HG03025 (cell line): ENCODE data around the gene TPX2.
A peak's percentile ranks its signal among the peaks of the same experiment; 100 is the strongest.
"Not testable (repeated sequence)": the region's sequence is repeated elsewhere in the genome, so short reads cannot be mapped to it uniquely, and the experiment has no call there.

Source experiments
- ATAC-seq: cut with Tn5 transposase; IDR thresholded peaks from one replicate; pipeline ENCODE4 v1.9.1; 2021; ENCODE audit warnings: mild to moderate bottlenecking, moderate library complexity; ENCODE audit not compliant: unreplicated experiment, low FRiP score

The TPX2 gene

DNA sequence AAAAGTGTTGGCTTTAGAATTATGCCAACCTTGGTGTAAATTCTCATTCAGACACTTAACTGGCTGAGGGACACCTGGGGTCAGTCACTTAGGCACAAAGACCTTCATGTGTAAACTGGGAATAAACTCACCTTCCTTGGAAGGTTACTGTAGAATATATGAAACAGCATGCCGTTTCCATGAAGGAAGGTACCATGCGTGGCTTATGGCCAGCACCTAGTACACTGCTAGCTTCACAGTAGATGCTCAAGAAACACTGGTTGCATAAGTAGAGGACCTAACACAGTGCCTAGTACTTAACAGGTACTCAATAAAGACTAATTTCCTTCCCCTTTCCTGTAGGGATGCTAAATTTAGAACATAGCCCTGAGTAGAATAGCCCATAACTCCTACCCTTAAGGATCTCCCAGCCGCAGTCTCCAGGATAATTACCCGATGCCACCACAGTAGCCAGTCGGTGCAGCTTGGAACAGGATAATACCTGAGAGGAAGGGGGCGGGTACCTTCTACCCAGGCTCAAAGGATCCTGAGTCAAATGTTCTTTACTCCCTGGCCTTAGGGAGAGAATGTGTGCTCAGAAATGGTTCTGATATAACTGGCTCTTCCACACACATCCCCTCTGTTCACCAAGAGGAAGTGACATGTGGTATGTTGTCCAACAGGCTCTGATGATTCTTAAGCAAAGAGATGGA is 20.0 kb upstream of the TPX2 start:
- no peak for ATAC-seq

DNA sequence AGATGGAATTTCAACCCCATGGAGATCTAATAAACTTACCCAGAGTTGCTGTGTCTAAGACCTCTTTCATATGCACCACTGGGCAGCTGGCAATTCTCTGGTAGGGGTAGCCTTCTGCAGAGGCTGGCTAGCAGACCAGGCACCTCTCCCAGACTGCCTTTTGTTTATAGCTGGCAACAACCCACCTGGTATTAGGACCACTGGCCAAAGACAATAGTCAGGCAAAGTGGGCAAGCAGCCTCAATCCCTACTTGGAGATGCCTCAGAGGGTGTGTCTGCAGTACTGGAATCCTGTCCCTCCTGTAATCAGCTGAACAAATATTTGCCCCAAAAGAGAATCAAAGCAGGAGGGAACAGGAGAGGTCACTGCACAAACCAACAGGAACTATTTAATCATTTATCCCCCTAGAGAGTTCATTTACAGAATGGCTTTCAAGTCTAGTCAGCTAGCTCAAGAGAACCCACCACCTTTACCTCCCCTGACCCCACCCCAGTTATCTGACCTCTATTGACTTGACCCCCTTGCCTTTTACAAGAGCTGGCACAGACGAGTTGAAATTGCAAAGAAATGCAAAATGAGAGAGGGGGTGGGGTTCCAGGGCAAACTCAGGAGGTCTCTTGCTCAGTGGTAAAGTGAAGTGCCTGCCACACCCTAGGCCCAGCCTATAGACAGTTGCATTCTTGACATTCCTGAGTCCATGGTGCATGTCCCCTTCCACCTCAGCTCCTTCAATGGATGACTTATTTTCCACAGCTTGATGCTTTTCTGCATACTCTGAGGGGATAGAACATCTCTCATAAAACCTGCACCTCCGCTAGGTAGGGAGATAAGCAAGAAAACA is 19.2 kb upstream of the TPX2 start:
- no peak for ATAC-seq

DNA sequence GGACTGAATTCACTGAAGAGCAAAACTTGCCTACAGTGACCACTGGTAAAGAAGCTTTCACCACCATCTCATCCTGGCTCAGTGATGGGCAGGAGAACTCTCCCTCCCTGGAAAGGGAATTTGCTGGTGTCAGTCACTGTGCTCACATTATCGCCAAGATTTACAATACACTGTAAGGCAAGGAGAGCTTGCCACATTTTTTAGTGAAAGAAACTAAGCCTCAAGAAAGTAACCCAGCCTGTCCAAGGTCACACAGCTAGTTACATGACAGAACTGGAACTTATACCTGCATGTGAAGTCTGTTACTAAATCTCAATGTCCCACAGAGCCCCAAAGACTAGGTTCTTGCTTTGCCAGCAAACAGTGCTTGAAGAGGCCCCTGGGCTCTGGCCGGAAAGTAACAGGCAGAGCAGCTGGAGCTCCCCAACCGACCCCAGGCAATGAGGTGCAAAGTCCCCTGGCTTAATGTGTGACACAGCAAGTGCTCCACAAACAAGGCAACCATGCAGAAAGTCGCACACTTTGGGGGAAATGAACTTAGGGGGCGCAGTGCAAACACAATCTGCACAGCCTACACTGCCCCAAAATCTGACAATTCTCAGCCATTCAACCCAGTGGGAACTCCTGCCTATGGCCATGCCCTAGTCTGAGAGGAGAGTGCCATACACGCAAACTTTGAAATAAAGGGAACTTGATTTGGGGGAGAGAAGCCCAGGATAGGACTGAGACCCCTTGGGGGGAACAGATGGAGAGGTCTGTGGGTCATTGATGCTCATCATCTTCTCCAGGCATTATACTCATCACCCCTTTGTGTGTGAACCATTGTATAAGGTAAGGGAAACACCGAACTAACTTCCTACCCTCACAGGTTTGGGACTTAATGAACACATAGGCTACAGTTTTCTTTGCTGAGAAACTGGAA is 18.3 kb upstream of the TPX2 start:
- no peak for ATAC-seq

DNA sequence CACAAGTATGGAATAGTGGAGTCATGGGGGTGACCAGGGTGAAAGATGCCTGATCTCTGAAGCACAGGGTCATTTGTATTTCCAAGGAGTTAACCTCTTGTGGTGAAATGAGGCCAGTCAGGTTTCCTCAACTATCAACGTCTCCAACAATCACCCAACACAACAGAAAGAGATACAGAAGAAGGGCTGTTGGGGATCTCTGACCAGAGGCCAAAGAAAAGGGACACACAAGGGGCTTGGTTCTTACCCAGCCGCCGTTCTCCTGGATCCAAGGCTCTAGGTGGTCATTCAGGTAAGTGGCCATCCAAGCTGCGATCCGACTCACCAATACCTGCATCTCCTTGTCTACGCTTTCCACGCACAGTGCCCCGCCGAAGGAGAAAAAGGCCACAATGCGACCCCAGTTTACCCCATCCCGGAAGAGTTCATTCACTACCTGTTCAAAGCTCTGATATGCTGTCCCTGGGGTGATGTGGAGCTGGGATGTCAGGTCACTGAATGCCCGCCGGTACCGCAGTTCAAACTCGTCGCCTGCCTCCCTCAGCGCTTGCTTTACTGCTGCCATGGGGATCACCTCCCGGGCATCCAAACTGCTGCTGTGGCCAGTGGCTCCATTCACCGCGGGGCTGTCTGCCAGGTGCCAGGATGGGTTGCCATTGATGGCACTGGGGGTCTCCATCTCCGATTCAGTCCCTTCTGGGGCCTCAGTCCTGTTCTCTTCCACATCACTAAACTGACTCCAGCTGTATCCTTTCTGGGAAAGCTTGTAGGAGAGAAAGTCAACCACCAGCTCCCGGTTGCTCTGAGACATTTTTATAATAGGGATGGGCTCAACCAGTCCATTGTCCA is 17.5 kb upstream of the TPX2 start:
- no peak for ATAC-seq

DNA sequence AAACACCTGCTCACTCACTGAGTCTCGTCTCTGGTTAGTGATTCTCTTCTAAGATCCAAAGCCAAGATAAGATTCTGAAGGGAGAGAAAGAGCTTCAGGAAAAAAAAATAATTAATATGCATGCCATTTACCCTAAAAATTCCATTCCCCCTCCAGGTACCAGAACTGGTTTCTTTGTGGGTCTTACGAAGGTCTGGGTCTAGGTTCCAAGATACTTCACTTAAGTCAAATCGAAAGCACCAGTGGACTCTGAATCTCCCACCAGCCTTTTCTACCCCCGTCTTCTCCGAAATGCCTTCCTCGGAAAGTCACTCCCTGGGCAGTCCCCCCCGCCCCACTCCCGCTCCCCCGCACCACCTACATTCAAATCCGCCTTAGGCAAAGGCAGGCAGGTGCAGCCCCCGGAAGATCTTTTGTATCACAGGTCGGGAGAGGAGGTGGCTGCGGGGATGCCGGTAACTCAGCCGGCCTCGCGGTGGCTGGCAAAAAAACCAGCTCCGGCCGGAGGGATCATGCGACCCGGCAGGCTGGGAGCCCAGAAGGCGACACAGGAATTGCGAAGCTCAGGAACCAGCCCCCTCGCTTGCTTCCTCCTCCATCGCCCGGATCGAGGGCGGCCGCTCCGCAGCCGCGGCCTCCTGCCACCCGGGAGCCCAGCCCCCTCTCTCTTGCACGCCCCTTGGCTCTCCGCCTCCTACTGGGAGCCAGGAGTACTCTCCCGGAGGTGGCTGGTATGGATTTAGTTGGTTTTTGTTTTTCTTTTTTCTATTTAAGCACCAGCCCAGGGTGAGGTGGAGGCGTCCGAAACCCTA is 16.6 kb upstream of the TPX2 start, which contains the start of gene BCL2L1:
BCL2L1 (minus strand) TSS at position 612 of the 812 bp plus-strand sequence. CDS start 650 bp downstream, outside the sequence.
- ATAC-seq = peak; percentile 14

DNA sequence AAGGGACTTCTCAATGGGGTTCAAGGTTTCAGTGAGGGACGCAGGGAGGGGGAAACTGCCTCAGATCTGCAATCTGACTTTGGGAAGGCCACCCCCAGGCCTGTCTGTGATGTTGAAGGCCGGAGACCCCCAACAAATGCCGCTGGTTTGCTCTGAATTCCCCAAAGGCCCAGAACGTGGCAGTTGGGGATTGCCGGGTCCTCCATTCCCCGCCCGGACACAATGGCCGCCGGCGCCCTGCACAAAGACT is 16.1 kb upstream of the TPX2 start:
- no peak for ATAC-seq

DNA sequence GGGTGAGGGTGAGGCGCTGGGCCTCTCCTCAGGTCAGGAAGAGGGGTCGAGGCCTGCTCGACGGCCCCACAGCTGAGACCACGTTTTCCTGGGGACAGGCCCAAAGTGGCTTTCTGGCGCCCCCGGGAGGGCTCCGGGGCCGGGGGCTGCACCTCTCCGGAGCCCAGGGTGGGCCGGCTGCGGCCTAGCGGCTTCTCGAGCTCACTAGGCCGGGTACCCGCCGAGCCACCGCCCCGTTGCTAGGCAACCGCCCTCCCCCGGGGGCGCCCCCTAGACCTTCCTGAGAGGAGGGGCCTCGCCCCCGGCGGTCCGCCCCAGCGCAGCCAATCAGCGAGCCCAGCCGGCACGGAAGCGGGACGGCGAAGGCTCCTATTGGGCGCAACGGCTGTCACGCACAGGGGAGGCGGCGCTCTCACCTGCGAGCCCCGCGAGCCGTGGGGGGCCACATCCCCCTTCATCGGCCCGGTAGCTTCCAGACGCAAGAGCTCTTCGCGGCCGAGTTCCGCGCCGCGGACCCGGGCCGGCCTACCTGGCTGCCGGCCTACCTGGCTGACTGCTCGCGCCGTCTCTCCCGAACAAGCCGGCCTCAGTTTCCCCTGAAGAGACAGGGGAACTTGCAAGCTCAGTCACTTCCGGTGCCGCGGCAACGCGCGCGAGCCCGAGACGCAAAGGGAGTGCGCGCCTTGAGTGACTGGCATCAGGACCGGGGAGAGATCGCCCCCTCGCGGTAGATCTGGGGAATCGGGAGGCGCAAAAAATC is 15.6 kb upstream of the TPX2 start:
- ATAC-seq = peak; percentile 86

DNA sequence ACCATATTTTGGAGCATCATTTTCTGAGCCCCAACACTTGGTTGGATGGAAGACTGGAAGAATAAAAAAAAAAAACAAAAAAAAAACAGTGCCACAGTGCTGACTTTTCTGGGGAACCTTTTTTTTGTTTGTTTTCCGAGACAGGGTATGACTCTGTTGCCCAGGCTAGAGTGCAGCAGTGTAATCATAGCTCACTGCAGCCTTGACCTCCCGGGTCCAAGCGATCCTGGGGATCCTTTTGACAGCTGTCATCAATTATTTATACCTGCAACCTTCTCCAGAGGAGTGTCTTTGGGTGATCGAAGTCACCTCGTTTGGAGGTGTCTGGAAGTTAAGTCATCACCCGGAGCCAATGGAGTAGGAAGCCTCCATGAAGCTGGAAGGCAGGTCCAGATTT is 7.8 kb upstream of the TPX2 start:
- ATAC-seq = no peak

DNA sequence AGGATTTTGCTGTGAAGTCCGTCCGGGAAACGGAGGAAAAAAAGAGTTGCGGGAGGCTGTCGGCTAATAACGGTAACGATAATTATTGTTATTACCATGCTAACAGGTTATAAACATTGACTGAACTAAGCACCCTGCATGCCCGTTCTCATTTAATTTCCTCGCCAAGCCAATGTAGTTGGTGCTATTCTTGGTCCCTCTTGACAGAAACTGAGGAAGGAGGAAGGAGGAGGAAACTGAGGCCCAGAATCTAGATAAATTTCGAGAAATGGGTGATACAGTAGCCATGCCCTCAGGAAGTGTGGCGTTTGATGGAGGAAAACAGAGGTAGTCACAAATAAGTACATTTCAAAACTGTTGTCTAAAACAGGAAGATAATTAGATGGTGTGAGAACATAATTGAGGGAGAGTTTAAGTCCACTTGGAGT is 474 bp downstream of the TPX2 start:
- peak; percentile 21 for ATAC-seq

DNA sequence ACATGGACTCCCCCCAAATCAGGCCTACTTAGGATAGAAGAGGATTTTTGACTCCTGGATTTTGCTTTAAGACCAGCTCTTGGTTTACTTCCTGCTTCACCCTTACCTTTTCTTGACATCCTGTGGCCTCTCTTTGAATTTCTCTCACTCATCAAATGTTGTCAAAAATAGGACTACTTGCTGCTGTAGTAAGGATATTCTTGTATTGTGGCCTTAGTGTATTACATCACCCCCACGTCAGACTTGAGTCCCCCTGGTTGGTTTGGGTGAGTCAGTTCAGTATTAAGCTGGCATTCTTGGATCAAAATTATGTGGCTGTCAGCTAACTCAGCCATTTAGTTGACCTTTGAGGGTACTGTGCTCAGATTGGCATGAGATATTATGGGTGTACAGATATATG is 1.1 kb downstream of the TPX2 start:
- no peak for ATAC-seq

DNA sequence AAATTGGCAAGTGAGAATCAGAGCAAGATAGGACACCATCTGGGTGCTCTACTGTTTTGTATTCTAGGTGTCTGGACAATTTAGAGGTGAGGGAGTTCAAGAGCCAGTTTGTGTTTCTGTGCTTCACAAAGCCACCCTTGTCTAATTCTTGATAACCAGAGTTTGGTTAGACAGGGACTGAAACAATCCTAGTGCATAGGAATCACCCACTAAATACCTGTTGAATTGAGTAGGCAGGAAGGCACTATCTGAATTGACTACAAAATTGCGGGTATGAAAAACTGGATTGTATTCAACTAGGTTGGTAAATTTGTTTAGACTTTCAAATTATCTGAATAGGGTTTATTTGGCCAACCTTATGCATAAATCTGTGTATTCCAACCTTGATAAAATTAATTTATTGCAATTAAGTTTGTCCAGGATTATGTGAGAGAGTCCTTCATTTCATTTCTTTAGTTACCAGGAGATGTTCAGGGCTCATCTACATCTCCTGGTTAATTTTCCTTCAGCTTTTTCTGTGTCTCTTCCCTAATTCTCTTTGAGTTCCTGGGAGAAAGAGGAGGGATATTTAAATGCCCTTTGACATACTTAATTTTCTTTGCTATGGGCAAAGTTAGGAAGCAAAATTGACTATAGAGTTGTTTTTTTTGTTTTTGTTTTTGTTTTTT is 1.7 kb downstream of the TPX2 start:
- no peak for ATAC-seq

DNA sequence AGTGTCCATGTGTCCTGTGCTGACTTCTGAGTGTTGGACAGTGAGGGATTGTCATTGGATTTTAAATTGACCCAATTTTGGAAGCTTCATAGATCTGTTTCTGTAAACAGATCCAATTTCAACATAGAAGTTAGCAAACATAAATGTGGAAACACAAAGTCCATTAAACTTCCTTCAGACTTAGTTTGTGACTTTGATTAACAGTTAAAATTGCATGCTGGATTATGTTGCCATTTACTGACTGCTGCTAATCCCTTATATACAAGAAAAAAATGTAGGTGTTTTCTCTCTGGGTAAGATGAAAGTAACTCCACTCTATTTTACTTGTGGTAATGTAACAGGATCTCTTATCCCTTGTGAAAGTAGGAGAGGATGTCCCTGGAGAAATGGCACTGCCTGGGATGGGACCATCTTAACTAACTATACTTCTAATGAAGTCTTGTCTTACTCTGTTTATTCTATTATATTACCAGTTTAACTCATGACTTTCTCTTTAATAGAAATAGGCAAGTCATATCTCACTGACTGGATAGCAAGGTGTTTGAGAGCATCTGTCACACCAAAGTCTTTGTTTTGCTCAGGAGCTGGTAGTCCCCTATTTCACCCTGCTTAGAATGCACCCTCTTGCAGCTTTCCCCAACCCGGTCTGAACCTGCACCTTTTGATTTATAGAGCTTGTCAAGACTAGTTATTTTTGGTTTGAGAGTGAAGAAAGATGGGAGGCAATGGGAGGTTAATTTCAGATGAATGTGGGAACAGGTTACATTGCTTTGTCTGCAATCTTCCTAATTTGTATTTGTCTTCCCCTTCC is 7.2 kb downstream of the TPX2 start:
- no peak for ATAC-seq

DNA sequence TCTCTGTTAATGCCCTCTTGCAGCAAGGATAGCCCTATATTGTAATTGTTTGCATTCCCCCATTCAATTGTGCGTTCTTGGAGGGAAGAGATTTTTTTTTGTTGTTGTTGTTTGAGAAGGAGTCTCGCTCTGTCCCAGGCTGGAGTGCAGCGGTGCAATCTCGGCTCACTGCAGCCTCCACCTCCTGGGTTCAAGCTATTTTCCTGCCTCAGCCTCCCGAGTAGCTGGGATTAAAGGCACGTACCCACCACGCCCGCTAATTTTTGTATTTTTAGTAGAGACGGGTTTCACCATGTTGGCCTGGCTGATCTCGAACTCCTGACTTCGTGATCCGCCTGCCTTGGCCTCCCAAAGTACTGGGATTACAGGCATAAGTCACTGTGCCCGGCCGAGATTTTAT is 7.9 kb downstream of the TPX2 start:
- not testable (repeated sequence) for ATAC-seq

DNA sequence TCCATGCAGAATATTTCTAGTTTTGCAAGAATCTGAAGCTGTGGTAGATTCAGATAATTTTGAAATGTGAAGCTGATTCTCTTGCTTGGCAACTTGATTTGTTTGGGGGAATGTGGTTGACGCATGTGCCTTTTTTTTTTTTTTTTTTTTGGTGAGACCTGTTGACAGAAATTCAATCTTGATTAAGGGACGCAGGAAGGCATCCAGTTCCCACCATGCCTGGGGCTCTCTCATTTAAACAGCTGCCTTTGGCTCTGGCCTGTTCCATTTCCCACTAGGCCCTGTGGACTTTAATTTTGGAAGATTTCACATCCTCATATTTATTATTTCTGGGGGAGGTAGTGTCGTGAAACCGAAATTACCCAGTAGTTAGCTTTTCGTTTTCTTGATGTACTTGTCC is 8.6 kb downstream of the TPX2 start:
- ATAC-seq = no peak

DNA sequence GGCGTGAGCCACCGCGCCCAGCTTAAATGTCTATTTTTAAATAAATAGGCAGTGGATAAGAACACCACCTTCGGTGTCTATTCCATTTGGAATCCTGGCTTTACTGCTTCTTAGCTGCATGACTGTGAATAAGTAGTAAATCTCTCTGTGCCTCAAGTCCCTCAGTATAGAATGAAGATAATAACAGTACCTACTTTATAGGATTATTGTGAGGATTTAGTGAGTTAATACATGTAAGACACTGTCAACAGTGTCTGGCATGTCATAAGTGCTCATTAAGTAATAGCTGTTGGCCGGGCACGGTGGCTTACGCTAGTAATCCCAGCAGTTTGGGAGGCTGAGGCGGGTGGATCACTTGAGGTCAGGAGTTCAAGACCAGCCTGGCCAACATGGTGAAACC is 10.1 kb downstream of the TPX2 start:
- no peak for ATAC-seq

DNA sequence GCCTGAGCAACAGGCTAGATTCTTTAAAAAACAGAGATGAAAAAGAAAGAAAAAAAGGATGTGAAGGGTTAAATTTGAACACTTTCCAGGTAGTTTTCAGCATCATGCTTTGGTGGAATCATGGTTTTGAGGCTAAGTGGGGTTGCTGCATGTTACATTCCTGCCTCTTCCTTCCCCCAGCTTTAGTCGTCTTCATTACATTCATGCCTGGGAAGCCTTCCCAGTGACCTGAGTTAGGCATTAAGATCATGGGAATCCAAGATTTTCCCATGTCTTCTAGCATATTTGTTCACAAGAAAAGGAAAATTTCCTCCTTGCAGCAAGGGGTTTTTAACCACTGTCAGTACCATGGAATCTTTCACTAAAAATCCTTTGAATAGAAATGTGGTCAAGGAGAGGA is 12.0 kb downstream of the TPX2 start:
- no peak for ATAC-seq

DNA sequence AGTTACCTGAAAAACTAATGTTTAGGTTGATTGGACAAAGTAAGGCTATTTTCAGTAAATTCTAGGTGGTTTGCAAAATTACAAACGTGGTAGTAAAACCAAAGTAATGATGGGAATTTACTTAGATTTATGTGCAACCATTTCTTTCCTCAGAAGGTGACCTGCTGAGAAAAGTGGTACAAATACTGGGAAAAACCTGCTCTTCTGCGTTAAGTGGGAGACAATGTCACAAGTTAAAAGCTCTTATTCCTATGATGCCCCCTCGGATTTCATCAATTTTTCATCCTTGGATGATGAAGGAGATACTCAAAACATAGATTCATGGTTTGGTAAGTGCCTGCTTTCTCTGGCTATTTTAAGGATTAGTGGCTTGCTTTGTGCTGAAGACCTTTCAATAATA is 18.2 kb downstream of the TPX2 start:
- ATAC-seq = no peak
